Measurements from ENCODE around the gene KLHL29.

Gene KLHL29

GRCh38 chr2:23456396-23456795 is 71.4 kb downstream of the KLHL29 start:
- Histone ChIP-seq H3K9ac (ENCODE audit: low read length) (no peak overlapping the region), H3K36me3 (replicated peaks; ENCODE audit: insufficient read depth, low read length) (no peaks in the 10 kb centered on the region), H4K20me1 (ENCODE audit: insufficient read depth, low read length) (no peaks in the 10 kb centered on the region), H3K4me2 (ENCODE audit: low read depth, low read length) (no peak overlapping the region), H3K27ac (ENCODE audit: low read length) (no peak overlapping the region), H3K79me2 (ENCODE audit: low read length) (no peaks in the 10 kb centered on the region), H3K9me2 (replicated peaks; ENCODE audit: insufficient read depth, low read length) (no peaks in the 10 kb centered on the region), H3K4me1 (ENCODE audit: low read length) (no peaks in the 10 kb centered on the region), H3K9me3 (replicated peaks; ENCODE audit: insufficient read depth, low read length) (no peaks in the 10 kb centered on the region; the same call in 1 of the 2 replicates), H3K4me3 (ENCODE audit: low read length) (no peak overlapping the region), H2AFZ (ENCODE audit: low read length) (no peak overlapping the region), H3F3A (ENCODE audit: insufficient read depth, low read length) (no peaks in the 10 kb centered on the region), H3K27me3 (replicated peaks; ENCODE audit: insufficient read depth, low read length) (no peaks in the 10 kb centered on the region)
- no peak for DNase-seq
- TF ChIP-seq EZH2 (optimal IDR thresholded peaks at IDR 0.05; ENCODE audit: low read depth, low read length) (no peak), CTCF (IDR thresholded peaks at IDR 0.05; ENCODE audit: low read length) (no peak)

- Histone ChIP-seq H3K4me3 (ENCODE audit: low read length) (no peak overlapping the region), H3K4me2 (ENCODE audit: low read depth, low read length) (no peak overlapping the region), H3K27me3 (replicated peaks; ENCODE audit: insufficient read depth, low read length) (no peaks in the 10 kb centered on the region), H3F3A (ENCODE audit: insufficient read depth, low read length) (no peaks in the 10 kb centered on the region), H3K27ac (ENCODE audit: low read length) (no peak overlapping the region), H3K9me3 (replicated peaks; ENCODE audit: insufficient read depth, low read length) (no peaks in the 10 kb centered on the region; the same call in 1 of the 2 replicates), H2AFZ (ENCODE audit: low read length) (no peak overlapping the region), H3K9me2 (replicated peaks; ENCODE audit: insufficient read depth, low read length) (no peaks in the 10 kb centered on the region), H3K4me1 (ENCODE audit: low read length) (no peaks in the 10 kb centered on the region), H4K20me1 (ENCODE audit: insufficient read depth, low read length) (no peaks in the 10 kb centered on the region), H3K9ac (ENCODE audit: low read length) (no peak overlapping the region), H3K79me2 (ENCODE audit: low read length) (no peaks in the 10 kb centered on the region), H3K36me3 (replicated peaks; ENCODE audit: insufficient read depth, low read length) (no peaks in the 10 kb centered on the region)
- TF ChIP-seq EZH2phosphoT487 (IDR thresholded peaks at IDR 0.05; ENCODE audit: low read length): no peak
- no peak for TF ChIP-seq EZH2 (optimal IDR thresholded peaks at IDR 0.05; ENCODE audit: low read depth, low read length)
- TF ChIP-seq CTCF (IDR thresholded peaks at IDR 0.05; ENCODE audit: low read length): no peak
- no peak for DNase-seq
Measured at GRCh38 chr2:23456881-23457760, 72.1 kb downstream of the KLHL29 start.

GRCh38 chr2:23457990-23458682 is 73.2 kb downstream of the KLHL29 start:
- H2AFZ ChIP-seq (ENCODE audit: low read length): no peak overlapping the region
- H3K9me2 ChIP-seq (replicated peaks; ENCODE audit: insufficient read depth, low read length): no peaks in the 10 kb centered on the region
- H3K4me1 ChIP-seq (ENCODE audit: low read length): no peaks in the 10 kb centered on the region
- H3F3A ChIP-seq (ENCODE audit: insufficient read depth, low read length): no peaks in the 10 kb centered on the region
- no peak overlapping the region for H3K27ac ChIP-seq (ENCODE audit: low read length)
- no peak for TF ChIP-seq EZH2phosphoT487 (IDR thresholded peaks at IDR 0.05; ENCODE audit: low read length)
- TF ChIP-seq EZH2 (optimal IDR thresholded peaks at IDR 0.05; ENCODE audit: low read depth, low read length): no peak
- TF ChIP-seq CTCF (IDR thresholded peaks at IDR 0.05; ENCODE audit: low read length): no peak
- H3K27me3 ChIP-seq (replicated peaks; ENCODE audit: insufficient read depth, low read length): no peaks in the 10 kb centered on the region
- no peaks in the 10 kb centered on the region for H3K36me3 ChIP-seq (replicated peaks; ENCODE audit: insufficient read depth, low read length)
- H3K4me2 ChIP-seq (ENCODE audit: low read depth, low read length): no peak overlapping the region
- DNase-seq: no peak
- H3K9ac ChIP-seq (ENCODE audit: low read length): no peak overlapping the region
- no peaks in the 10 kb centered on the region for H4K20me1 ChIP-seq (ENCODE audit: insufficient read depth, low read length)
- no peaks in the 10 kb centered on the region for H3K79me2 ChIP-seq (ENCODE audit: low read length)
- no peak overlapping the region for H3K4me3 ChIP-seq (ENCODE audit: low read length)
- H3K9me3 ChIP-seq (replicated peaks; ENCODE audit: insufficient read depth, low read length): no peaks in the 10 kb centered on the region; the same call in 1 of the 2 replicates
